ENCODE data around the gene PHACTR1. TPM values are rescaled to one million over a fixed set of nuclear protein-coding genes. Genes with fewer than 3 reads are reported as not detected.

The PHACTR1 gene
- total RNA-seq, 1 experiment from 2014 or later: 5.2 TPM

DNA sequence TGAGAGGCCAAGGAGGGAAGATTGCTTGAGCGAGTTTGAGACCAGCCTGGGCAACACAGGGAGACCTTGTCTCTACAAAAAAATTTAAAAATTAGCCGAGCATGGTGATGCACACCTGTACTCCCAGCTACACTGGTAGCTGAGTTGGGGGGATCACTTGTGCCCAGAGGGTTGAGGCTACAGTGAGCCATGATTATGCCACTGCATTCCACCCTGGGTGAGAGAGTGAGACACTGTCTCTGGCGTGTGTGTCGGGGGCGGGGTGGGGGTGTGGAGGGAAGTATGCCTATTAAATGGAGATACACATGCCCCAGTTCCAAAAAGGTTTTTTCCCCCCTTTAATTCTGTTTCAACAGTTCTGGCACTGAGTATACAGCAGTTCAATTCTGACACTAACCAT, 388.6 kb downstream of the PHACTR1 start:
- H3K4me3 ChIP-seq (ENCODE audit: low read length): no peak overlapping the region
- H3K79me2 ChIP-seq (ENCODE audit: low read length): no peaks in the 10 kb centered on the region
- H3K36me3 ChIP-seq (ENCODE audit: insufficient read depth, low read length): no peaks in the 10 kb centered on the region
- no peak overlapping the region for H3K9ac ChIP-seq (ENCODE audit: low read length)
- no peaks in the 10 kb centered on the region for H3K4me1 ChIP-seq (ENCODE audit: low read length)
- no peak overlapping the region for H3K4me2 ChIP-seq (ENCODE audit: low read depth, low read length, poor library complexity, severe bottlenecking)
- H3K9me3 ChIP-seq (ENCODE audit: low read length): no peaks in the 10 kb centered on the region
- no peak overlapping the region for H3K27ac ChIP-seq (ENCODE audit: low read length)
- H4K20me1 ChIP-seq (ENCODE audit: insufficient read depth, low read depth, low read length): no peaks in the 10 kb centered on the region
- no peak overlapping the region for H2AFZ ChIP-seq (ENCODE audit: low read length)
- DNase-seq: no peak
- no peaks in the 10 kb centered on the region for H3K27me3 ChIP-seq (ENCODE audit: low read length)
- no peaks in the 10 kb centered on the region for H3K9me2 ChIP-seq (replicated peaks; ENCODE audit: insufficient read depth, low read length)

DNA sequence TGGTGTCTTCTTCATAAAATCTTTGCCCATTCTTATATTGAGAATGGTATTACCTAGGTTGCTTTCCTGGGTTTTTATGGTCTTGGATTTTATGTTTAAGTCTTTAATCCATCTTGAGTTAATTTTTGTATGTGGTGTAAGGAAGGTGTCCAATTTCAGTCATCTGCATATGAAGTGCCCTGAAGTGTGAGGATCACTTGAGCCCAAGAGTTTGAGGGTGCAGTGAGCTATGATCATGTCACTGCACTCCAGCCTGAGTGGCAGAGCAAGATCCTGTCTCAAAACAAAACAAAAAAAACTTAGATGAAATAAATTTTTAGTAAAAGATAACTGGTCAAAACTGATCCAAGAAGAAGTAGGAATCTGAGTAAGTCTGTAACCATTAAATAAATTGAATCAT, 396.4 kb downstream of the PHACTR1 start:
- Histone ChIP-seq H3K27ac (ENCODE audit: low read length) (no peak overlapping the region), H3K4me3 (ENCODE audit: low read length) (no peak overlapping the region), H3K36me3 (ENCODE audit: insufficient read depth, low read length) (no peaks in the 10 kb centered on the region), H3K79me2 (ENCODE audit: low read length) (no peaks in the 10 kb centered on the region), H3K27me3 (ENCODE audit: low read length) (no peaks in the 10 kb centered on the region), H3K4me2 (ENCODE audit: low read depth, low read length, poor library complexity, severe bottlenecking) (peak overlapping the region; percentile 4), H3K4me1 (ENCODE audit: low read length) (peaks cover 21% of the 10 kb centered on the region), H3K9me2 (replicated peaks; ENCODE audit: insufficient read depth, low read length) (no peaks in the 10 kb centered on the region), H4K20me1 (ENCODE audit: insufficient read depth, low read depth, low read length) (no peaks in the 10 kb centered on the region), H3K9ac (ENCODE audit: low read length) (no peak overlapping the region), H3K9me3 (ENCODE audit: low read length) (no peaks in the 10 kb centered on the region), H2AFZ (ENCODE audit: low read length) (no peak overlapping the region)
- no peak for DNase-seq

DNA sequence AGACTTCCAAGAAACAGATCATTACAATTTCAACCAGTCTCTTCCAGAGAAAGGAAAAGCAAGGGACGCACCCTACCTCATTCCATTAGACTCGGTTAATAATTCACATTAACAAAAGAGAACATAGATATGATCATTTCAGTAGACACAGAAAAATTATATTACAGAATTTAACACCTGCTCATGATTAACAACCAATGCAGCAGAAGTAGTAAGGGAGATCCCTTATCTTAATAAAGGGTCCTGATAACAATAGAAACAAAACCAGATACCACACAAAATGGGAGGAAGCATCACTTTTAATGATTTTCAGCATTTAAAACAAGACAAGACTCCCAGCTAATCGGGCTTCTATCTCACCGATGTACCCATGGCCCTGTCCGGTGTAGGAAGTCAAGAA, 396.8 kb downstream of the PHACTR1 start:
- H3K79me2 ChIP-seq (ENCODE audit: low read length): no peaks in the 10 kb centered on the region
- no peak overlapping the region for H3K27ac ChIP-seq (ENCODE audit: low read length)
- H3K9ac ChIP-seq (ENCODE audit: low read length): no peak overlapping the region
- no peaks in the 10 kb centered on the region for H4K20me1 ChIP-seq (ENCODE audit: insufficient read depth, low read depth, low read length)
- DNase-seq: no peak
- H3K9me2 ChIP-seq (replicated peaks; ENCODE audit: insufficient read depth, low read length): no peaks in the 10 kb centered on the region
- no peaks in the 10 kb centered on the region for H3K9me3 ChIP-seq (ENCODE audit: low read length)
- H2AFZ ChIP-seq (ENCODE audit: low read length): no peak overlapping the region
- H3K4me2 ChIP-seq (ENCODE audit: low read depth, low read length, poor library complexity, severe bottlenecking): peak overlapping the region; percentile 4
- H3K27me3 ChIP-seq (ENCODE audit: low read length): no peaks in the 10 kb centered on the region
- no peak overlapping the region for H3K4me3 ChIP-seq (ENCODE audit: low read length)
- H3K36me3 ChIP-seq (ENCODE audit: insufficient read depth, low read length): no peaks in the 10 kb centered on the region
- H3K4me1 ChIP-seq (ENCODE audit: low read length): peaks cover 21% of the 10 kb centered on the region

DNA sequence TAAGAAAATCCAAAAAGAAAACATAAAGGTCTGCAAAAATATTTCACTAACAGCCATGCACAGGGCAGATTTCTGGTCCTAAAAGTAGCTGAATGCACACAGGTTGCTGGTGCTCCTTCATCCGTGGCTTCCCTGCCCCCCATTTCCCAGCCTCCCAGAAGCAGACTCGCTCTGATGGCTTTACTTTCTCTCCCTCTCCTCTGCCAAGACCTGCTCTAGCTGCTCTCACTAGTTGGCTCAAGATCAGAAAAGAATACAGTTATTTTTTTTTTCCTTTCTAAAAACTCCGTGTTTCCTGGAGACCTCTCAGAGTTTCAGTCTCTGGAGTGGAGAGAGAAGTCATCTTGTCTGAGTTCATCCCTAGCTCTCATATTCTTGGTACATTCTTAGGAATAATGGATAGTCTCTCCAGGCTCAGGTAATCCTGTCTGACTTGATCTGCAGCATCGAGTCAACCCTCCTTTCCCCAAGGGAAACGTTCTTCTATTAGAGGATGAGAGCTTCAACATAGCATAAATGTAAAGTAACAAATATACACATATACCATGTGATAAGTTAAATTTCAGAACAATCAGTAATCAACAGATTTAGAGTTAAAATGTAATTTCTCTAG, 397.5 kb downstream of the PHACTR1 start:
- Histone ChIP-seq H3K4me1 (ENCODE audit: low read length) (peaks cover 21% of the 10 kb centered on the region), H4K20me1 (ENCODE audit: insufficient read depth, low read depth, low read length) (no peaks in the 10 kb centered on the region), H3K9ac (ENCODE audit: low read length) (no peak overlapping the region), H3K79me2 (ENCODE audit: low read length) (no peaks in the 10 kb centered on the region), H3K4me2 (ENCODE audit: low read depth, low read length, poor library complexity, severe bottlenecking) (no peak overlapping the region), H3K27me3 (ENCODE audit: low read length) (no peaks in the 10 kb centered on the region), H3K27ac (ENCODE audit: low read length) (no peak overlapping the region), H3K9me3 (ENCODE audit: low read length) (no peaks in the 10 kb centered on the region), H3K9me2 (replicated peaks; ENCODE audit: insufficient read depth, low read length) (no peaks in the 10 kb centered on the region), H3K4me3 (ENCODE audit: low read length) (no peak overlapping the region), H3K36me3 (ENCODE audit: insufficient read depth, low read length) (no peaks in the 10 kb centered on the region), H2AFZ (ENCODE audit: low read length) (no peak overlapping the region)
- DNase-seq: no peak

DNA sequence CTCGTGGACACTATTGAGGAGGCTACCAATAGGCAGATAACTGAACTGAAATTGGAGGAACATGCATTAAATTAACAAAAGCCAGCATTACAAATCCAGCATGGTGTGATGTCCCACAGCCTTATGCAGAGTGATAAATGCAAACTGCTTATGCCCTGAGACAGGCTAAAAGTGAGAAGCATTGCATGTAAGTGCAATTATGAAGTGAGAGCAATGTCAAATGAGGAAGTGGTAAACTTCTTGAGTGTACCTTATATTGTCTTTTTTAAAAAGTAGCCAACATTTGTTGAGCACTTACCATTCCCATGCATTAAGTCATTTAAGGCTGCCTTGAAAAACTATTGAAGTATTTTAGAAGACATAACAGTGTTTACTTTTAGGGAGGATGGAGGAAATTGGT, 399.6 kb downstream of the PHACTR1 start:
- Histone ChIP-seq H3K27me3 (ENCODE audit: low read length) (no peaks in the 10 kb centered on the region), H3K4me3 (ENCODE audit: low read length) (no peak overlapping the region), H3K4me1 (ENCODE audit: low read length) (peaks cover 21% of the 10 kb centered on the region), H4K20me1 (ENCODE audit: insufficient read depth, low read depth, low read length) (no peaks in the 10 kb centered on the region), H3K9me3 (ENCODE audit: low read length) (no peaks in the 10 kb centered on the region), H3K9ac (ENCODE audit: low read length) (no peak overlapping the region), H3K36me3 (ENCODE audit: insufficient read depth, low read length) (no peaks in the 10 kb centered on the region), H3K79me2 (ENCODE audit: low read length) (no peaks in the 10 kb centered on the region), H2AFZ (ENCODE audit: low read length) (no peak overlapping the region), H3K27ac (ENCODE audit: low read length) (no peak overlapping the region), H3K4me2 (ENCODE audit: low read depth, low read length, poor library complexity, severe bottlenecking) (no peak overlapping the region), H3K9me2 (replicated peaks; ENCODE audit: insufficient read depth, low read length) (no peaks in the 10 kb centered on the region)
- peak; percentile 45 for DNase-seq

DNA sequence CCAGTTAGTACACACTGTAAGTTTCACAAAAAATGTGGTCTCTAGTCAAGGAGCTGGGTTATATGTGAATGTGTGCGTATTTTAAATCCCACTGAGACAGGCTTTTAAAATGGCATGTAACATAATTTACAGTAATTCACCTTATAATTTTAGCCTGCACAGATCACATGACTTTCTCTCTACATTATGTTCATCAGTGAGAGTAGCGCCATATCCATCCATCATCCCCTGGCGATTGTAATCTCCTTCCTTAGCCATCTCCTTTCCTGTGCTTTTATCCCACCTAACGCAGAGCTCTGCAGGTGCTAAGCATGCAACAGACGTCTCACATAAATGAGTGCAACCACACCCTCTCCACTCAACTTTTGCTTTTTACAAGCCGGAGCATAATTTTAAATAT, 401.0 kb downstream of the PHACTR1 start:
- Histone ChIP-seq H3K79me2 (ENCODE audit: low read length) (no peaks in the 10 kb centered on the region), H3K36me3 (ENCODE audit: insufficient read depth, low read length) (no peaks in the 10 kb centered on the region), H2AFZ (ENCODE audit: low read length) (no peak overlapping the region), H3K4me1 (ENCODE audit: low read length) (peaks cover 18% of the 10 kb centered on the region), H3K9me2 (replicated peaks; ENCODE audit: insufficient read depth, low read length) (no peaks in the 10 kb centered on the region), H3K4me2 (ENCODE audit: low read depth, low read length, poor library complexity, severe bottlenecking) (no peak overlapping the region), H3K9ac (ENCODE audit: low read length) (no peak overlapping the region), H3K4me3 (ENCODE audit: low read length) (no peak overlapping the region), H3K9me3 (ENCODE audit: low read length) (no peaks in the 10 kb centered on the region), H3K27me3 (ENCODE audit: low read length) (no peaks in the 10 kb centered on the region), H4K20me1 (ENCODE audit: insufficient read depth, low read depth, low read length) (no peaks in the 10 kb centered on the region), H3K27ac (ENCODE audit: low read length) (no peak overlapping the region)
- no peak for DNase-seq

DNA sequence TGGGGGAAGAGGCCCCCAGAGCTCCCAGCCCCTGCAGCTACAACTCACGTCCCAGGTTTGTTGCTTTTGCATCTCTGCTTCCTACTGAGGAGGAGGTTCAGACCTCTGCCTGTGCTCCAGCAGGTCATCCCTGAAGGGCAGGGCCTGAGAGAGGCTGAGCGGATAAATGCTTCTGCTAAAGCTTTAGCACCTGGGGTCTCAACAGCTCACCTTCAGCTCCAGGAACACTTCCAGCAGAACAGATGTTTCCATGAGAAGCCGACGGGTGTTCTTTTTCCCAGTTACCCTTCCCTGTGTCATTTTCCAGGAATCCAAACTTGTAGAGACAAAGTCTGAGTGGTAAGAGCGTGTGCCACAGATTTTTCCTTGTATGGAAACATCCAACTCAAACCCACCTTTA, 403.0 kb downstream of the PHACTR1 start:
- H3K9me3 ChIP-seq (ENCODE audit: low read length): no peaks in the 10 kb centered on the region
- no peak overlapping the region for H3K9ac ChIP-seq (ENCODE audit: low read length)
- H3K36me3 ChIP-seq (ENCODE audit: insufficient read depth, low read length): no peaks in the 10 kb centered on the region
- no peaks in the 10 kb centered on the region for H3K79me2 ChIP-seq (ENCODE audit: low read length)
- no peaks in the 10 kb centered on the region for H3K27me3 ChIP-seq (ENCODE audit: low read length)
- H3K27ac ChIP-seq (ENCODE audit: low read length): no peak overlapping the region
- H3K4me1 ChIP-seq (ENCODE audit: low read length): no peaks in the 10 kb centered on the region
- H3K9me2 ChIP-seq (replicated peaks; ENCODE audit: insufficient read depth, low read length): no peaks in the 10 kb centered on the region
- DNase-seq: no peak
- H4K20me1 ChIP-seq (ENCODE audit: insufficient read depth, low read depth, low read length): no peaks in the 10 kb centered on the region
- H3K4me3 ChIP-seq (ENCODE audit: low read length): no peak overlapping the region
- no peak overlapping the region for H2AFZ ChIP-seq (ENCODE audit: low read length)
- no peak overlapping the region for H3K4me2 ChIP-seq (ENCODE audit: low read depth, low read length, poor library complexity, severe bottlenecking)

DNA sequence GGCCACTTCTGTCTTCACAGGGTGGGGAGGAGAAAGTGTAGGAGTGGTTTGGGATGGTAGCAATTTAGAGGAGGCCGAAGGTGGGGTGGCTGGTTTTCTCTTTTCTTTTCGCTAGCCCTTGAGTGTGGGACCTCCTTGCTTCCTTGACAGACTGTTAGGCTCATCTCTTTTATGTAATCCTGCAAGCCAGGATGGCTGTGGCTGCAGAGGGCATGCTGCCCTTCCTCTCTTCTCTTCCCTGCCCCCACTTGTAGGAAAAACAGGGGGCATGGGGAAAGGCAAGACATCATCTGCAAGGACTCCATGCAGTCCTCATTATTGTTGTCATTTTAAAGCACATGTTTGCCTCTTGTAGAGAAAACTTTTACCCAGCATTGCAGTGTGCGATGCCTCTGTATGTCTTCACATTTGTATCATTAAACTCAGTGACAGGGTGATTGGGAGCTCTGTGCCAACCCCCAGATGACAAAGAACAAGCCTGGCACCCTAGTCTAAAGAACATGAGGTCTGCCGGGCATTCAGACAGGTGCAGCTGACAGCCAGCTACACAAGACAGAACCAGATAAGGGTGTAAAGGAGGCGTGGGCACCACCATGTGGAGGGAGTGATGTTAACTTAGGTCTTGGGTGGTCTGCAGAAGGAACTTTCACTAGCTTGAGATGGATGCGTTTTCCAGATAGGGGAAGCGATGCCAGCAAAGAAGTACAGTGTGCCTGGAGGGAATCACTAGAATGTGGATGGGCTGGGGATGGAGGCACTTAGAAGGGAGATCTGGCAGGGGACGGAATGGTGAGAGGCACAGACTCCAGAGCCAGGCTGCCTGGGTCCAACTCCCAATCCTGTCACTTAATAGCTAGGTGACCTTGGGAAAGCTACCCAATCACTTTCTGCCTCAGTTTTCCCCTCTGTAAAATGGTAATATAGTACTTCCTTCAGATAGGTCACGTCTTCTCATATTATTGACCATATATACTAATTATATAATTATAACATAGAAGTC, 404.2 kb downstream of the PHACTR1 start:
- no peaks in the 10 kb centered on the region for H3K4me1 ChIP-seq (ENCODE audit: low read length)
- DNase-seq: no peak
- H3K36me3 ChIP-seq (ENCODE audit: insufficient read depth, low read length): no peaks in the 10 kb centered on the region
- H3K9me3 ChIP-seq (ENCODE audit: low read length): no peaks in the 10 kb centered on the region
- no peak overlapping the region for H2AFZ ChIP-seq (ENCODE audit: low read length)
- no peaks in the 10 kb centered on the region for H3K27me3 ChIP-seq (ENCODE audit: low read length)
- H3K9ac ChIP-seq (ENCODE audit: low read length): no peak overlapping the region
- H3K79me2 ChIP-seq (ENCODE audit: low read length): no peaks in the 10 kb centered on the region
- H3K27ac ChIP-seq (ENCODE audit: low read length): no peak overlapping the region
- no peaks in the 10 kb centered on the region for H4K20me1 ChIP-seq (ENCODE audit: insufficient read depth, low read depth, low read length)
- no peaks in the 10 kb centered on the region for H3K9me2 ChIP-seq (replicated peaks; ENCODE audit: insufficient read depth, low read length)
- no peak overlapping the region for H3K4me2 ChIP-seq (ENCODE audit: low read depth, low read length, poor library complexity, severe bottlenecking)
- no peak overlapping the region for H3K4me3 ChIP-seq (ENCODE audit: low read length)
